ENCODE results near the gene SARS1.
"Not testable (repeated sequence)": the region's sequence is repeated elsewhere in the genome, so short reads cannot be mapped to it uniquely, and the experiment has no call there.

Gene SARS1

DNA sequence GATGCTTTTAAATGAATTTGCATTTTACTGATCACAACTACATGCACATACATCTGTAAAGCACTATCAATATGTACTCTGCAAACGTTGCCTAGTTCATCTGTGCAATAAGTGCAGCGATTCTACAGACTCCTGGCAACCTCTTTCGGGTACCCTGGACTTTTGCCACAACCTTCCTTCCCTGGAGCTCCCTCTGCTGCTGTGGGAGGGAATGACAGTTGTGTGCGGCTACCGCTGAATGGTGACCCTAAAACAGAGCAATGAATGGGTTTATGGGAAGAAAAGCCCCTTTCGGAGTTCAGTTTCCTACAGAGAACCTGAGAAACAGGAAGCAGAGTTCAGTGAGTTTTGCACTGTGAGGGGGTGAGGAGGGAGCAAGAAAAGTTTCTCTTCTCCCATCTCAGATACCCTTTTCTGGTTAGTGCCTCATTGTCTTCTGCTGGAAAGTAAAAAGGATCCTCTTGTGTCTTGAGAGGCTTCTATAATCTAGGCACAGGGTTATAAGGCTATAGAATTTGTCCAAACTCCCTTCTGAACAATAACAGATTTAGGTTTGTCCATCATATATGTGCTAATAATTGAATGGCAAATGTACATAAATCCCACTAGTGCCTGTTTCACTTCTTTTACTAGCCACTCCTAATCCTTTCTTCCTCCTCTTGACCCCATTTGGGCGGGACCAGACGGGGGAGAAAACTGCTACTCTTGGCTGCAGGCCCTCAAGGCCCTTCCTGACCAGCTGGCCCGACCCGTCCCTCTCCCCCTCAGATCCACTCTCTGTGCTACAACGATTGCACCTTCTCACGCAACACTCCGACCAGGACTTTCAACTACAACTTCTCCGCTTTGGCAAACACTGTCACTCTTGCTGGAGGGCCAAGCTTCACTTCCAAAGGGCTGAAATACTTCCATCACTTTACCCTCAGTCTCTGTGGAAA is 19.8 kb upstream of the SARS1 start:
- DNase-seq: peak; percentile 49 to 57

DNA sequence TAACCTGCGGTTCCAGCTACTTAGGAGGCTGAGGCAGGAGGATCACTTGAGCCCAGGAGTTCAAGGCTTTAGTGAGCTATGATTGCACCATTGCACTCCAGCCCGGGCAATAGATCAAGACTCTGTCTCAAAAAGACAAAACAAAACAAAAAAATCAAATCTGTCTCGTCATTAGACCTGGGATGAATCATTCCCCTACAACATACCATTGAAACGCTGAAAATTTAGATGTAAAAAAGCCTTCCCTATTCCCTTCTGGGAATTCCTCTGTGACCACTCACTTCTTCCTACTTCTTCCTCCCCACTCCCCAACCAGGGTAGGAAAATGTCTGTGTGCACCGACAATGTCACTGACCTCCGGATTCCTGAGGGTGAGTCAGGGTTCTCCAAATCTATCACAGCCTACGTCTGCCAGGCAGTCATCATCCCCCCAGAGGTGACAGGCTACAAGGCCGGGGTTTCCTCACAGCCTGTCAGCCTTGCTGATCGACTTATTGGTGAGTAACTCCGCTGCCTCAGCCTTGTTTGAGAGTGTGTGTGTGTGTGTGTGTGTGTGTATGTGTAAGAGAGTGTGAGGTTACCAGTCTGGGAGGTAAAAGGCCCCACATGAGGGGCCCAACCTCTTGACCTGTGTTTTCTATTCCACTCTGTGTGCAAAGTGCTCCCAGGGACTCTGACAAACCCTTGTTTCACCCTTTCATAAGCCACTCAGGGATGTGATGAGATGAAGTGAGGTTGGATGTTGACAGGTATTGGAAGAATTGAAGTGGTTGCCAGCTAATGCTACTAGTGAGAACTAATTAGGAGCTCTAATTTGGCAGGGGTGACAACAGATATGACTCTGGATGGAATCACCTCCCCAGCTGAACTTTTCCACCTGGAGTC is 16.3 kb upstream of the SARS1 start:
- DNase-seq: no peak

DNA sequence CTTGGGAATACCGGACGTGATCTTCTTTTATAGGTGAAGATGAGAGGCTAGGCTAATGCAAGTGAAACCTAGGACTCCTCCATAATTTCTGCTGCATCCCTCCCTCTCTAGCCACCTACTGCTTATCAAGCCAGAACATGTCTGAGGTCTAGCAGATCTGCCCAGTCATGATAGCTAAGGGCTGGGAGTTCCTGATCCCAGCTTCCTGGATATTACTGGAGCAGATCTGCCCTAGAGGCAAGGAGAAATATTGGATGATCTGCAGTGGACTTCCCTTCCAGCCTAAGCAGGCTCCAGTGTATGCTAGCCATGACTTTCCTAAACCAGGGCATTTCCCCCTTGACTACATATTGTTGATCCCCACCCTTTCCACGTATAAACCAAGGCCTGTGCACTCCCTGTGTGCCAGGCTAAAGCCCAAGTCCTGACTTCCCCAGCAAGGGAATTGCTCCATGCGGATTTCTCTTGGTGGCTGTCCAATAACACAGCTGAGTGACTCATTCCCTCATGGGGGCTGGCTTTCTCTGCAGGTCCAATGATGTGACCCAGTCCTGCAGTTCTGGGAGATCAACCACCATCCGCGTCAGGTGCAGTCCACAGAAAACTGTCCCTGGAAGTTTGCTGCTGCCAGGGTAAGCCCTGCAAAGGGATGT is 15.5 kb upstream of the SARS1 start:
- no peak for DNase-seq

DNA sequence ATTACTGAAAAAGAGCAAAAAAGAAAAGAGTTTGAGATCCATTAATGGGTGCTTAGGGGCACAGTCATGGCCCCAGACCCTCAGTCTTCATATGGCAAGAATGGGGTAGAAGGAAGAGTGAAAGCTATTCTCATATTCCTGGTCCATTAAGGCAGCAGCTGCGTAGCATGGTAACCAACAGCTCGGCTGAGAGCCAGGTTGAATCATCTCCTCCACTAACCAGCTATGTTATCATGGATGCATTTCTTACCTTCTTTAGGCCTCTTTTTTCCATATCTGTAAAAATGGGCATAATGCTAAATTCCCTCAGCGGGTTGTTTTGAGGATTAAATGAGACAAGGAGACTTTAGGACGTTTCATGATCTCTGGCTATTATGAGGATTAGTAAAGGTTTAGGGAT is 15.0 kb upstream of the SARS1 start:
- DNase-seq: no peak

DNA sequence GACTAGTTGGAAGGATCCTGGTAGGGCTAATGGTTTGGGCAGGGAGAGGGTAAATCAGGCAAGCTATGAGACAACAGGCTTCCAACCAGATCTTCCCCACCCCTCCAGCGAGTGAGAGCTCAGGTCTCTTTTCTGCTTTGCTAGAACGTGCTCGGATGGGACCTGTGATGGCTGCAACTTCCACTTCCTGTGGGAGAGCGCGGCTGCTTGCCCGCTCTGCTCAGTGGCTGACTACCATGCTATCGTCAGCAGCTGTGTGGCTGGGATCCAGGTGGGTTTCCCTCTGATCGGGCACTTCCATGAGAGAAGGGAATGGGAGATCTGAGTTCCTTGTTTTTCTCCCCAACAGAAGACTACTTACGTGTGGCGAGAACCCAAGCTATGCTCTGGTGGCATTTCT is 14.0 kb upstream of the SARS1 start:
- no peak for DNase-seq

DNA sequence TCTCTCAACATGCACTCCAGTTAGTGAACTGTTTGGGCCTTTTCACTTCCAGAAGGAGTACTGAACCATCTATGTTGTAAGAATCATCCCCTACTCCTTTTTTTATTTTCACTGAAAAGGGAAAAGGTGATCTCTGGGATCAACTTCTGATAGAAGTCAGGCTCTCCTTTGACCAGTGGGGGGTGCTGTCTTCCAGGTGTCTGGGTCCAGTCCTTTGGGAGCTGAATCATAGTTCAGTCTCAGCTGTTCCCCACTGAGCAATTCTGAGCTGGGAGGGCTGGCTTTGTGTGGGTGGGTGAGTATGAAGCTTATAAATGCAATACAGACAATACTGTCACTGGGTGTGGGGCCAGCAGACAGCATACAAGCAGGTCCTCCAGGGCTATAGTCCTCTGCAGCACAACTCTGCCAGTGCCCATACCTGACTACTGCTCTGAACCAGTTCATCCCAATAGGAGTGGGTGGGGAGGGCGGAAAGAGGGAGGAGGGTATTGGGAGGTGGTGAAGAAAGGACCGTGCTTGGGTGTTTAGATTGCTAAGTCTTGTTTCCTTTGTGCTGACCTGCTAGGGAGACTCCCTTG is 12.5 kb upstream of the SARS1 start:
- peak in 1 of 2 donors; percentile 33 for DNase-seq

DNA sequence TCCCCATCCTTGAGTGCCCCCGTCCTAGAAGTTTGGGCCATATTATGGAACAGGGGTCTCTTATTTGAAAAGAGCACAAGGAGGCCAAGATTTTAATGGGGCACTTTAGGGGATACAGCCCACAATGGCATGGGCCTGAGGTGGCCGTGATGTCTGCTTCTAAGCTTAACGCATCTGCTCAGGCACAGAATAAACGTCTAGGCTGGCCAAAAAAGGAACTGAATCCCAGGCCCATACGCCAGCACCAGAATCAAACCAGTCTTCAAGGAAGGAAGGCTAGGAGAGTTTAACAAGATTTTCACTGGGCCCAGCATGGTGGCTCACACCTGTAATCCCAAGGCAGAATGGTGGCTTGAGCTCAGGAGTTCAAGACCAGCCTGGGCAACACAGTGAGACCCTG is 9.2 kb upstream of the SARS1 start:
- DNase-seq: no peak

DNA sequence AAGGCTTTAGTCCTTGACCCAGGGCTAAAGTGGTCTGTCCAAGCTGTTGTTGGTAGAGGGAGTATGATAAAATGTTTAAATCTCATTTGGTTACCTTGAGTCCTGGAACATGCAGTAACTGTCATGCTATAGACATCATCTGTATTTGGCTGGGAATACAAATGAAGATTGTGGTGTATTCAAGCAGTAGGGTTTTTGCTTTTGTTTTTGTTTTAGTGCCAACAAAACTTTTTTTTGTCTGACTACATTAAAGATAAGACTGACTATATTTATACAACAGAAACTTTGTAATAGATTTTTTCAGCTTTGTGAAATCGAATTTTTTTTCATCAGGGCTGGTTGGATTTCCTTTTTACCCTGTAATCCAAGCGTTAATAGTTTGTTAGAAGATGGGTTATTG is 7.4 kb upstream of the SARS1 start:
- DNase-seq: no peak

DNA sequence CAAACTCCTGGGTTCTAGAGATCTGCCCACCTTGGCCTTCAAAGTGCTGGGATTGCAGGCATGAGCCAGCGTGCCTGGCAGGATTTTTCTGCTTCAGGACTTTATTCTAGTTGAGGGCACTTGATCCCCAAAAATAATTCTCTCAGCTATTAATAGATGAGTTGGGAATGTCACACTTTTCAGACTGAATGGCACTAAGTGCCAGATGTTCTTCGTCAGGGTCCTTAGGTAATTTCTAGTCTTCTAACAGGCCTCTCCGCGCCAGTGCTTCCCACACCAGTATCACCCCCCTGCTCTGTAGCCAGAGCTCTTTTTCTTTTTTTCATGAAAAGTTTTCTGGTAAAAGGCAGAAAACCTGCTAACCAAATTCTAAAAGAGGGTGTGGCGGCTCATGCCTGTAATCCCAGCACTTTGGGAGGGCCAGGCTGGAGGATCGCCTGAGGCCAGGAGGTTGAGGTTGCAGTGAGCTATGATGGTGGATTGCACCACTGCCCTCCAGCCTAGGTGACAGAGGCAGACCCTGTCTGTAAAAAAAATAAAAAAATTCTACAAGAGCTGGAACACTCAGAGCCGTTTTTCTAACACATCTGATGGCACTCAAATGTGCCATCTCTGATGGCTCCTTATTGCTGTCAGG is 6.1 kb upstream of the SARS1 start:
- no peak for DNase-seq

DNA sequence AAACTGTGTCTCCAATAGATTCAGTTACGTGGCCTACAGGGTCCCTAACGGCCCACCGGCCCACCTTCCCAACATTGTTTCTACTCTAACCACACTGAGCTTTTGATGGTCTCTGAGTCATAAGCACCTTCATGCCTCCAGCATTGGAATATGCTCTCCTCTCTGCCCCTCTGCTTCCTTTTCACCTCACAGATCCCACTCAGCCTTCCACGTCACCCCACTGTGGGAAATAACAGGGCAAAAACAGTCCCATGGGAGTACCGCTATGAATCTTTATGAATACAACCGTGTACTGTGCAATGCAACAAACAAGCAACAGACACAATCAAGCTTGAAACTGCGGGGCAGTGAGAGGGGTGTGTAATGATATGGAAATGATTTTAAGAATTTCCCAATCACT is 5.3 kb upstream of the SARS1 start:
- DNase-seq: no peak

DNA sequence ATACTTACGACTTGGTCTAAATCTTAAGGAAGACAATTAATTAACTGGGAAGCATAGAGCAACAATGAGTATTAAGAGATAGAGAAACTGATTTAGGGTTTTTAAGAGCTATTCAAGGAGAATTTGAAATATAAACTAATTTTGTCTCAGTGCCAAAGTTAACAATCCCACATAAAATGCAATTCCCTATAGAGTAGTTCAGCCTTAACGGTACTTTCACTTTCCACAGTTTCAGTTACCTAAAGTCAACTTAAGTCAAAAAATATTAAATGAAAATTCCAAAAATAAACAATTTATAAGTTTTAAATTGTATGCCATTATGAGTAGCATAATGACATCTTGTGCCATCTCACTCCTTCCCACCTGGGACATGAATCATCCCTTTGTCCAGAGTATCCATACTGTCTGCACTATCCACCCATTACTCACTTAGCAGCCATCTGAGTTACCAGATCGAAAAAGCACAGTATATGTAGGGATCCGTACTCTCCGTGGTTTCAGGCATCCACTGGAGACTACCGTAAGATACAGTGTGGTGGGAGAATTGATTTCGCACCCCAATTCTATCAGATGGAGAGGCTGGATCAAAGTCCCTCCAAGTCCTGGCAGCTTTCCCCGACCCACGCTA is 4.8 kb upstream of the SARS1 start:
- DNase-seq: no peak

DNA sequence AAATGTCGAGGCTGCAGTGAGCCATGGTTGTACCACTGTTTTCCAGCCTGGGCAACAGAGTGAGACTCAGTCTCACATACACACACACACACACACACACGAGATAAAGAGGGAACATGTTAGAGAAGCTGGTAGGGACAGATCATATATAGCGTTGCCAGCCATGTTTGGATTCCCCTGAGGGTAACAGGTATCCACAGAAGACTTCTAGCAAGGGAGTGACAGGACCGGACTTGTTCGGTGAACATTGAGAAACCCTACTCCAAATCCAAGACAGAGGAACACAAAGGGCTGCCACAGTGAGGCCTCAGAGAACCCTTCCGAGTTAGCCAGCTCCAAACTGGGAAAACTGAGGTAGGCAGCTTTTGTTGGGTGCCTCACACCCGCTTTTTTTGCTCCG is 3.7 kb upstream of the SARS1 start:
- DNase-seq: no peak

DNA sequence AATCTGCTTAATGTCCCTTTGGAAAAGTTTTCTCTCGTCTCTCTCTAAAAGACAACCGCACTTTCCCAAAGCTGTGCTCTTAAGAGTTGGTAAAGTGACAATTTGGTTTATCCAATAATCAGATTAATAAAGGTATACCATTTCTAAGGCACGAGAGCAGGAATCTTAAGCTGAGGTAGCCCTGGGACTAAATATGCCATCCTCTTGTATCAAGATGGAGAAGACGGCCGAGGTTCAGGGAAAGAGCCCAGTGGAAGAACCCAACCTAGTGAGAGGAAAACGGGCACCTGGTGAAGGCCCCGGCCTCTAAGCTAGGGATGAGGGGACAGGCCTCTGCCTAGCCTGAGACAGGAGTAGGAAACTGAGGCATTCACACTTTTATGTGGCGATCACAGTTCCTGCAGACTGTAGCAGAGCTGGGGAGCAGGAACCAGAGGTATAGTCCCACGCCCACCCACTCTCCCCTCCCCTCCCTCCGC is 334 bp upstream of the SARS1 start:
- DNase-seq: no peak

DNA sequence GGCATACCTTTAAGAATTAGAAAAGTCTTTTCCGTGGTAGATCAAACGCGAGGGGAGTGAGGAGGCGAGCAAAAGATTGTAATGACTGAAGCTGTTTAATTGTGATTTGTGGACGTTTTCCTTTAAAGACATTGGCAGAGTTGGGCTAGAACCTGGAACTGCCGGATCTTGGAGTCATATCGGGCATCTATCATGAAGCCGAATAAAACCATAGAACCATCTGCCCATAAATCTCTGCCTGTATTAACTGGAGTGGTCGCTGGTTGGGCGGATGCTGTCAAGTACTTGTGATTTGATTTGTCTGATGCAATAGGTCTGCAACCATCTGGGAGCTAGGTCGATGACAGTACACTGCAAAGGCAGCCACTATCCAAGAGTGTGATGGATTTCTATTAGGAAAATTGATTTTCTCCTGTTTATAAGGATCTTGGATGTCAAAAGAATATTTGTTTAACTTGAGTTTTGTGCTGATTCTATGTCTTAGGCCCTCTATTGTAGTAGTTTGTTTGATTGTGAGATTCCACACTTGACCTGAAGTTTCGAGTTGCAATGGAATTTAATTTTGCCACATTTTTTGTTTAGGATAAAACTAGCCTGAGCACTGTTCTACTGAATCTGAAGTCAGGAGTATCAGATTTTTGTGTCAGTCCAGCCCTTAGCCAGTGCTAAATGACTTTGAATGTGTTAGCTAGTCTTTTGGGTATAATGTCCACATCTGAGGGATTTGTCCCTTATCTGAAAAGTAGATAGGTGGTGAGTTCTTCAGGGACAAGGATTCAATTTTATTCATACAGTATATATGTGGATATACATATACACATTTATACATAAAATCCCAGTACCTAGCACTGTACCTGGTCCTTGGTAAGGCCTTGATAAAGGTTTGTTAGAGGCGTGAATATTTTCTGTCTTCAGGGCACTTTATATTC is 1.2 kb downstream of the SARS1 start:
- DNase-seq: peak in 1 of 2 donors; percentile 36

DNA sequence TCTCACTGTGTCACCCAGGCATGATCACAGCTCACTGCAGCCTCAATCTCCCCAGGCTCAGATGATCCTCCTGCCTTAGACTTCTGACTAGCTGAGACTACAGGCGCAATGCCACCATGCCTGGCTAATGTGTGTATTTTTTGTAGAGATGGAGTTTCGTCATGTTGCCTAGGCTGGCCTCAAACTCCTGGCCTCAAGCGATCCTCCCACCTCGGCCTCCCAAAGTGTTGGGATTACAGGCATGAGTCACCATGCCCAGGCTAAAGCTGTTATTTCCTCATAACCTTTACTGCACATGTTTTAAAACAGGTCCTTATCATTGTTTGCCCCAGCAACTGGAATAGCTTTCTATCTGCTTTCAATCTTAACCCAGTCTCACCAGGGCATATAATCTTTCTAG is 2.9 kb downstream of the SARS1 start:
- no peak for DNase-seq

DNA sequence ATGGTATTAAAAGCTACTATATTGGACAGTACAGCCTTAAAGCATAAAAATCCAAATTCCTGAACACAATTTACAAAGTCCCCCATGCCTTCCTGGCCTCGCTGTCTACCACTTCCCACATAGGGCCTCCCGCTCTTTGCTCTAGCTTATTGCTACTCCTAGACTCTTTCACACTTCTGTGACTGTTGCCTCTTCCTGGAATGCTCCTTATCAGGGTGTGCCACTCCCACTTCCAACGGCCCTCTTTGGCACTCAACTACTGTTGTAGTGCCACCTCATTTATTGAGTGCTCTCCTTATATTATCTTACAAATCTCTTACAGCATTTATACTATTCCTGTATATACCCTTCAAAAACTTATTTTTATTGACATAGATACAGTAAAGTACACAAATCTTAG is 4.8 kb downstream of the SARS1 start:
- DNase-seq: no peak

DNA sequence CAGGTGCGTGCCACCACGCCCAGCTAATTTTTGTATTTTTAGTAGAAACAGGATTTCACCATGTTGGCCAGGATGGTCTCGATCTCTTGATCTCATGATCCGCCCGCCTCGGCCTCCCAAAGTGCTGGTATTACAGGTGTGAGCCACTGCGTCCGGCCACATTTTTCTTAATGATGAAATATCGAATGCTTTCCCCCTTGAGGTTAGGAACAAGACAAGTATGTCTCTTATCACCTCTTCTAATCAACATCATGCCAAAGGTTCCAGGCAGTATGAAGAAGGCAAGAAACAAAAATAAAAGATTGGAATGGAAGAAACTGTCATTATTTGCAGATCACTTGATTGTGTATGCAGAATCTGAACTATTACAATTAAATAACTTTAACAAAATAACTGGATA is 7.5 kb downstream of the SARS1 start:
- not testable (repeated sequence) for DNase-seq

DNA sequence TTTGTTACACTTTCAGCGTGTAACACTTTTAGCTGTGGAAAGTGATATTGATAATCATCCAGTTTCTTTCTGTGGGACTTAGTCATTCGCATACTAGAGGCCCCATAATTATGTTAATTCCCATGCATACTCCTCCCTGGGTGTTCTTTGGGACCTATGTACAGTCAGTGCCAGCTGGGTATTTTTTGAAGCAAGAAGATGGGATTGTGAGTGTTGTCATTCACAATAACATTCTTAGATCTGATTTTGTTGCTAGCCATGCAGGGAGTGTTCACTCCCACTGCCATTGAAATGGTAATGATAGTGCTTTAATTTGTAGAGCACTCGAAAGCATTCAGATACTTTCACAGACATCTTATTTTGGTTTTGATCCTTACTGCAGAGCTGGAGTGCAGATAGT is 11.6 kb downstream of the SARS1 start:
- DNase-seq: no peak

DNA sequence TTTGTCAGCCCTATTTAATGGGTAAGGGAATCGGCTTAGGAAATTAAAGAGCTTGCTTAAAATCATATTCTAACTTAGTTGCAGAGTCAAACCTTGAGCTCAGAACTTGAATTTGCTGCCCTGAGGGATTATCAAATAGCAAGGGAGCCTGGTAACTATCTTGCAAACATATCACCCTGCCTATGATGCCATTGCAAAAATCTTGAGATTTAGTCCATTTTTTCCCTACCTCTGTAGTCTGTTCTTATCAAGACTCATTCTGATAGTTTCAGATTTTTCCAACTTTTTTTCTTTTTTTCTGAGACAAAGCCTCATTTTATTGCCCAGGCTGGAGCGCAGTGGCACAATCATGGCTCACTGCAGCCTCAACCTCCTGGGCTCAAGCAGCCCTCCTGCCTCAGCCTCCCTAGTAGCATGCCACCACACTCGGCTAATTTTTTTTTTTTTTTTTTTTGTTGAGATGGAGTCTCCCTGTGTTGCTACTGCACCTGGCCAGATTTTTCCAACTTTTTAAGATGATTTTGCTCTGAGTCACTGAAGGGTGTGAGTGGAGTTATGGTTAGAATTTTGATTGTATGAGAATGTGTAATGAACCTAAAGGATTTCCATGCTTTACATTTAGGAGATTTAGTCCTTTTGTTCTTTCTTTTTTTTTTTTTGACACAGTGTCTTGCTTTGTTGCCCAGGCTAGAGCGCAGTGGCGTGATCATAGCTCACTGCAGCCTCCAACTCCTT is 12.2 kb downstream of the SARS1 start:
- no peak for DNase-seq

DNA sequence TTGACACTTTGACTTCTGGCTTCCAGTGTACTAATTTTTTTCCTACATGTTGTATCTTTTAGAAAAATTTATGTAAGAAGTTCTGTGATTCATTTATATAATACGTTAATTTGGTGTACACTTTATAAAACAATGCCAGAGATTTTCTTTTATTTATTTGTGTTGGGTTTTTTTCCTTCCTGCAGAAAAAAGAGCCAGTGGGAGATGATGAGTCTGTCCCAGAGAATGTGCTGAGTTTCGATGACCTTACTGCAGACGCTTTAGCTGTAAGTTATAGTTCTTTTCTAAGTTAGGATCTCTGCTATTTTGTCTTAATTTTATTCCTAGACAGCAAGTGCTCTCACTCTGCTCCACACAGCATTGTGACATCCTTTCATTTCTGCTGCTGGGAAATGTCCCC is 14.4 kb downstream of the SARS1 start:
- DNase-seq: no peak

Measured in CD4-positive, alpha-beta T cell treated with Interferon alpha-2 for 1 hour (primary cell).